ENCODE measurements around the gene AGGF1.

DNA sequence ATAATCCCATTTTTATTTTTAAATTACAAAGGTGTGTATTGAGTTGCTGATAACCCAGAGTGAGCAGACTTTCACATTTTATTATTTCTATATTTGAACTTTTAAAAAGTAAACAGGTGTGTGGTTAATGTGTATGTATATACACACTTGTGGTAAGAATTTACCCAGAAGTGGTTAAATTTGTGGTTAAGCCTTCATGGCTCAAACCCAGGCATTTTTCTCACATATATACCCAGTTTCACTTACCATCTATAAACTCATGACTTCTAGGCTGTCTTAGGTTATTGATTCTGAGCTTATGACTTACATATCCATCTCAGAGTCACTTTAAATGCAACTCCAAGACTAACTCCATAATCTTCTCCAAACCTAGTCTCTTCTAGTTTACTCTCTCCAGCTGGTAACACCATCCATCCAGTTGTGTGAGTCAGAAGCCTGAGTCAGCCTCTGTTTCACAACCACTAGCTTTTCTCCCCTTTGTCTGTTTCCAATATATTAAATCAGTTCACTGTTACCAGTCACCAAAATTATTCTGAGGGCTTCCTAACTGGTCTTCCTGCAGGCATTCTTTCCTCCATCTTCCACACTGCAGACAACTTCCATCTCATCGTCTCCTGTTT is 36.7 kb downstream of the AGGF1 start:
- no peak for TF ChIP-seq CTCF (IDR thresholded peaks at IDR 0.05; ENCODE audit: low read depth, low read length)
- TF ChIP-seq EZH2phosphoT487 (IDR thresholded peaks at IDR 0.05; ENCODE audit: low read depth), result no peak
